A549 (cell line): ENCODE measurements around the gene FBF1. TPM values are rescaled to one million over a fixed set of nuclear protein-coding genes. Genes with fewer than 3 reads are reported as not detected.
"Not testable (repeated sequence)": the region's sequence is repeated elsewhere in the genome, so short reads cannot be mapped to it uniquely, and the experiment has no call there.

Experiments
- ATAC-seq, 2 experiments: fragments of 200-7000 bp in 1 of 2; fragments of >200 bp in 1 of 2; cut with Nextera tagmentation in 1 of 2; cut with Tn5 transposase in 1 of 2; 3 replicates each; pipeline versions ENCODE4 v1.8.0 to v1.9.1; 2018 to 2020; ENCODE audit warnings: mild to moderate bottlenecking in 1 of 2, moderate library complexity in 1 of 2
- CTCF ChIA-PET: fragments of 300-600 bp; sonication (Branson Sonifier 250); formaldehyde crosslinking; extraction: SDS; loops from one replicate; lab custom pipeline; 2021; ENCODE audit warnings: antibody characterized with exemption, inconsistent platforms; lab: Yijun Ruan, JAX
- POLR2A ChIA-PET: fragments of 350-600 bp; formaldehyde crosslinking; extraction: SDS; loops from one replicate; lab custom pipeline; 2021; ENCODE audit warnings: antibody characterized with exemption, inconsistent platforms; lab: Yijun Ruan, JAX
- DNase-seq, 2 experiments: peaks; one replicate each; pipeline versions ENCODE4 v3.0.0 to v3.0.0-alpha.2; 2011 to 2016; ENCODE audit warnings: low read depth in 1 of 2, low spot score in 1 of 2
- FAIRE-seq: peaks from 2 replicates; lab custom pipeline; 2011; peaks lifted over from hg19 to GRCh38; lab: Jason Lieb, UNC
- H3K27ac ChIP-seq, 2 experiments: fragments of >200 bp; sonication (Bioruptor Twin); formaldehyde crosslinking; 3 replicates each; pipeline ENCODE4 v1.5.1; 2016 to 2017
- H3K4me1 ChIP-seq: fragments of >200 bp; sonication (Bioruptor Twin); formaldehyde crosslinking; 3 replicates; pipeline ENCODE4 v1.6.1; 2016
- H3K4me2 ChIP-seq: fragments of >200 bp; sonication (Bioruptor Twin); formaldehyde crosslinking; 3 replicates; pipeline ENCODE4 v1.6.1; 2016
- H3K4me3 ChIP-seq: fragments of >200 bp; sonication (Bioruptor Twin); formaldehyde crosslinking; 3 replicates; pipeline ENCODE4 v1.5.1; 2016
- H3K9me3 ChIP-seq: fragments of >200 bp; sonication (Bioruptor Twin); formaldehyde crosslinking; 3 replicates; pipeline ENCODE4 v1.6.1; 2016
- CBX2 ChIP-seq: fragments of 200-600 bp; sonication (generic); IDR thresholded peaks from 2 replicates; pipeline ENCODE4 v1.6.1; 2016; ENCODE audit warnings: low read depth, mild to moderate bottlenecking, borderline replicate concordance
- FOSB ChIP-seq: fragments of 250-450 bp; sonication (Bioruptor Pico); IDR thresholded peaks from 2 replicates; pipeline ENCODE4 v1.5.0; 2020; ENCODE audit warnings: mild to moderate bottlenecking, moderate library complexity
- FOXS1 ChIP-seq: fragments of 250-450 bp; sonication (Bioruptor Pico); IDR thresholded peaks from 2 replicates; pipeline ENCODE4 v1.5.0; 2020; ENCODE audit warnings: mild to moderate bottlenecking, moderate library complexity
- HDAC2 ChIP-seq: fragments of 200-600 bp; sonication (generic); IDR thresholded peaks from 2 replicates; pipeline ENCODE4 v1.6.1; 2016
- HEYL ChIP-seq: fragments of 250-450 bp; sonication (Bioruptor Pico); IDR thresholded peaks from 2 replicates; pipeline ENCODE4 v1.8.0; 2021; ENCODE audit warnings: mild to moderate bottlenecking, moderate library complexity
- HOXA7 ChIP-seq: fragments of 250-450 bp; sonication (Bioruptor Pico); IDR thresholded peaks from 2 replicates; pipeline ENCODE4 v1.5.0; 2020; ENCODE audit warnings: mild to moderate bottlenecking, moderate library complexity
- KDM5A ChIP-seq: fragments of 200-600 bp; sonication (generic); IDR thresholded peaks from 2 replicates; pipeline ENCODE4 v1.6.1; 2016; ENCODE audit warnings: antibody characterized with exemption, mild to moderate bottlenecking
- MYC ChIP-seq: IDR thresholded peaks from 2 replicates; pipeline ENCODE4 v1.6.1; 2012; ENCODE audit warnings: mild to moderate bottlenecking, inconsistent platforms, low read length, improper control_type of control experiment, borderline replicate concordance
- NR3C1 ChIP-seq: fragments of >200 bp; sonication (Bioruptor Twin); formaldehyde crosslinking; IDR thresholded peaks from 3 replicates; pipeline ENCODE4 v1.6.1; 2017
- PHF8 ChIP-seq: fragments of 200-600 bp; sonication (generic); IDR thresholded peaks from 2 replicates; pipeline ENCODE4 v1.6.1; 2016; ENCODE audit warnings: low read depth, mild to moderate bottlenecking, antibody characterized with exemption, moderate library complexity, borderline replicate concordance
- POLR2A ChIP-seq: IDR thresholded peaks from 2 replicates; pipeline ENCODE4 v1.6.1; 2012; ENCODE audit warnings: mild to moderate bottlenecking, low read length
- POLR2AphosphoS2 ChIP-seq: conservative IDR thresholded peaks from 2 replicates; pipeline ENCODE4 v1.6.1; 2012; ENCODE audit warnings: low read length, improper control_type of control experiment, inconsistent platforms
- RAD21 ChIP-seq, 2 experiments: fragments of >200 bp in 1 of 2; sonication (Bioruptor Twin) in 1 of 2; formaldehyde crosslinking in 1 of 2; IDR thresholded peaks in 1 of 2; conservative IDR thresholded peaks in 1 of 2; 2 replicates in 1 of 2; 3 replicates in 1 of 2; pipeline ENCODE4 v1.6.1; 2012 to 2018; ENCODE audit warnings: inconsistent platforms in 1 of 2
- RCOR1 ChIP-seq: fragments of 150-350 bp; IDR thresholded peaks from 2 replicates; pipeline ENCODE4 v1.6.1; 2014; ENCODE audit warnings: antibody characterized with exemption, low read length, low read depth
- SMC3 ChIP-seq: fragments of >200 bp; sonication (Bioruptor Twin); formaldehyde crosslinking; IDR thresholded peaks from 3 replicates; pipeline ENCODE4 v1.6.1; 2018; ENCODE audit warnings: inconsistent platforms
- TP53 ChIP-seq: fragments of 250-450 bp; sonication (Bioruptor Pico); IDR thresholded peaks from 2 replicates; pipeline ENCODE4 v1.5.0; 2021; ENCODE audit warnings: mild to moderate bottlenecking, moderate library complexity
- ZC3H11A ChIP-seq: fragments of 450-650 bp; IDR thresholded peaks from 2 replicates; pipeline ENCODE4 v1.6.1; 2014; ENCODE audit warnings: antibody characterized with exemption, mild to moderate bottlenecking
- ZNF302 ChIP-seq: fragments of 250-450 bp; sonication (Bioruptor Pico); IDR thresholded peaks from 2 replicates; pipeline ENCODE4 v1.9.0; 2021; ENCODE audit warnings: inconsistent platforms, mild to moderate bottlenecking, moderate library complexity
- ZSCAN20 ChIP-seq: fragments of 250-450 bp; sonication (Bioruptor Pico); IDR thresholded peaks from 2 replicates; pipeline ENCODE4 v1.8.0; 2022; ENCODE audit warnings: mild to moderate bottlenecking, moderate library complexity
- WGBS: methylation state at CpG from one replicate; pipeline ENCODE4 v1.1.6; 2017; ENCODE audit errors: missing lambda C conversion rate; 5-methylcytosine and 5-hydroxymethylcytosine counted together
- polyA plus RNA-seq, 4 experiments: library from polyadenylated mRNA; depleted of rRNA in 3 of 4; stranded (reverse); fragments of >200 nt; fragmentation: RNase III in 1 of 4; extraction: RNeasy Plus Mini Kit Qiagen cat#74134 plus additional on column Dnase treatment in 1 of 4; gene quantifications; 2 replicates in 3 of 4; 3 replicates in 1 of 4; pipeline ENCODE4 v1.2.3, GENCODE V29; 2011 to 2017
- TF ChIP-seq, protein P1 (sequence below): fragments of 250-450 bp; sonication (Bioruptor Pico); IDR thresholded peaks from 2 replicates; pipeline ENCODE4 v1.5.0; 2020; ENCODE audit warnings: low read depth, mild to moderate bottlenecking, moderate library complexity
- TF ChIP-seq, protein P2 (sequence below): fragments of 150-350 bp; IDR thresholded peaks from 2 replicates; pipeline ENCODE4 v1.6.1; 2014; ENCODE audit warnings: low read depth, mild to moderate bottlenecking, low read length
- TF ChIP-seq, protein P3 (sequence below): IDR thresholded peaks from 2 replicates; pipeline ENCODE4 v1.6.1; 2012

FBF1 gene
- polyA plus RNA-seq, 2 of the 4 experiments (the other 2 are of a cell fraction): 8.5 to 17.8 TPM

DNA sequence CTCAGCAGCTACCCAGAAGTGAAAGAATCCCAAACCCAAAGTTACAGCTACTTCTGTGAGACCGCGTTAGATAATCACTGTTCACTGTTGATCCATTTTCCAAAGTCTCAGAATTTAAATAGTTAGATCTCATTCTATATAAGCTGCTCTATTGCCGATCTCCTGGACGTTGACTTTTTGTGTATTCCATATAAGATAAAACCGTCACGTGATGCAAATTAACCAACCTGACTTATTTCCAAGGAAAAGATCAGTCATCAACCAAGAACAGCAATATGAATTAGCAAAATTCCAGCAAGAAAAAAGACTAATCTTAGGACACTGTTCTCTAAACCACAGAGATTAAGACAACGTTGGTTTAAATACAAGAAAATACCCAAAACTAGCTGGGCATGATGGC, 29.8 kb upstream of the FBF1 start:
- CTCF ChIA-PET: interaction anchor here (0.6 to 2.4 kb wide), 5 partner anchors 10 to 72 kb away, joined by 3 to 10 read pairs (median 4); partner anchors contain the start of gene MRPL38
- H3K27ac ChIP-seq: no peak overlapping the region

DNA sequence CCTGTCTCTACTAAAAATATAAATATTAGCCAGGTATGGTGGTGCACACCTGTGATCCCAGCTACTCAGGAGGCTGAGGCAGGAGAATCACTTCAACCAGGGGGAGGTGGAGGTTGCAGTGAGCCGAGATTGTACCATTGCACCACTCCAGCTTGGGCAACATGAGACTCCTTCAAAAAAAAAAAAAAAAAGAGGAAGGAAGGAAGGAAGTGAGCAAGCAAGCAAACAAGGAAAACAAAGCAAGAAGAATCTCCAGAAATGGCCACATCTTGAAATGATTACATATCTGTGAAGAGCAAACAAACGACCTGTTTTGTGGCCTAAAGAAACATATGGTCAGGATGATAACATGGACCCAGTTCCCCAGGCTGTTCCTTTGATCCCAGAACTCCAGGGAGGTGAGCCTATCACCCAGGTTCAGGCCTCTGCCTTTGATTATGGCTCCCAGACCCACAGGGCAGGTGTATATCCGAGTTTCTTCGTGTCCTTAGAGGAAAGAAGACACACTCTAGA, 29.2 kb upstream of the FBF1 start:
- DNase-seq (peak in 1 of 2 experiments; percentile 21), ATAC-seq (no peak), FAIRE-seq (no peak)
- Histone ChIP-seq H3K9me3 (no peaks in the 10 kb centered on the region), H3K4me1 (0 out of 3 replicates have a peak, but pooled peaks cover 3% of the 10 kb centered on the region), H3K4me3 (no peak overlapping the region), H3K4me2 (no peak overlapping the region), H3K27ac (no peak overlapping the region)
- POLR2A ChIA-PET: interaction anchor here (0.7 kb wide), 1 partner anchor 9 kb away, joined by 3 read pairs; the partner anchor contains the start of genes ACOX1 and TEN1
- CTCF ChIA-PET: interaction anchor here (0.6 to 2.4 kb wide), 5 partner anchors 9 to 73 kb away, joined by 3 to 10 read pairs (median 4); partner anchors contain the start of genes ACOX1, MRPL38 and TEN1
- 48% methylated on average over 4 of the region's 4 CpGs for WGBS
- TF ChIP-seq SMC3 (no peak), TP53 (CRISPR knock-in tag) (no peak), HDAC2 (no peak), FOSB (CRISPR knock-in tag) (no peak), MYC (no peak), HOXA7 (CRISPR knock-in tag) (no peak), RAD21 (conservative IDR thresholded peaks at IDR 0.05 in 1 of 2, IDR thresholded peaks at IDR 0.05 in 1 of 2) (no peak), CBX2 (no peak), HEYL (CRISPR knock-in tag) (no peak)
- TF ChIP-seq, protein P1, sequence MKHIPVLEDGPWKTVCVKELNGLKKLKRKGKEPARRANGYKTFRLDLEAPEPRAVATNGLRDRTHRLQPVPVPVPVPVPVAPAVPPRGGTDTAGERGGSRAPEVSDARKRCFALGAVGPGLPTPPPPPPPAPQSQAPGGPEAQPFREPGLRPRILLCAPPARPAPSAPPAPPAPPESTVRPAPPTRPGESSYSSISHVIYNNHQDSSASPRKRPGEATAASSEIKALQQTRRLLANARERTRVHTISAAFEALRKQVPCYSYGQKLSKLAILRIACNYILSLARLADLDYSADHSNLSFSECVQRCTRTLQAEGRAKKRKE (CRISPR knock-in tag): no peak

More for the DNA sequence above, 29.8 kb upstream of the FBF1 start:
- no peak for TF ChIP-seq PHF8
- TF ChIP-seq FOXS1 (CRISPR knock-in tag): no peak
- TF ChIP-seq, protein P2, sequence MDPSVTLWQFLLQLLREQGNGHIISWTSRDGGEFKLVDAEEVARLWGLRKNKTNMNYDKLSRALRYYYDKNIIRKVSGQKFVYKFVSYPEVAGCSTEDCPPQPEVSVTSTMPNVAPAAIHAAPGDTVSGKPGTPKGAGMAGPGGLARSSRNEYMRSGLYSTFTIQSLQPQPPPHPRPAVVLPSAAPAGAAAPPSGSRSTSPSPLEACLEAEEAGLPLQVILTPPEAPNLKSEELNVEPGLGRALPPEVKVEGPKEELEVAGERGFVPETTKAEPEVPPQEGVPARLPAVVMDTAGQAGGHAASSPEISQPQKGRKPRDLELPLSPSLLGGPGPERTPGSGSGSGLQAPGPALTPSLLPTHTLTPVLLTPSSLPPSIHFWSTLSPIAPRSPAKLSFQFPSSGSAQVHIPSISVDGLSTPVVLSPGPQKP: no peak
- no peak for TF ChIP-seq RCOR1
- H3K9me3 ChIP-seq: no peaks in the 10 kb centered on the region
- 93% methylated on average over 7 of the region's 7 CpGs for WGBS
- no peak overlapping the region for H3K4me2 ChIP-seq
- H3K4me3 ChIP-seq: no peak overlapping the region
- DNase-seq (no peak), ATAC-seq (no peak), FAIRE-seq (no peak)
- peaks cover 3% of the 10 kb centered on the region; the same call in 2 of the 3 replicates for H3K4me1 ChIP-seq
- POLR2A ChIA-PET: interaction anchor here (0.7 kb wide), 1 partner anchor 8 kb away, joined by 3 read pairs; the partner anchor contains the start of genes ACOX1 and TEN1

DNA sequence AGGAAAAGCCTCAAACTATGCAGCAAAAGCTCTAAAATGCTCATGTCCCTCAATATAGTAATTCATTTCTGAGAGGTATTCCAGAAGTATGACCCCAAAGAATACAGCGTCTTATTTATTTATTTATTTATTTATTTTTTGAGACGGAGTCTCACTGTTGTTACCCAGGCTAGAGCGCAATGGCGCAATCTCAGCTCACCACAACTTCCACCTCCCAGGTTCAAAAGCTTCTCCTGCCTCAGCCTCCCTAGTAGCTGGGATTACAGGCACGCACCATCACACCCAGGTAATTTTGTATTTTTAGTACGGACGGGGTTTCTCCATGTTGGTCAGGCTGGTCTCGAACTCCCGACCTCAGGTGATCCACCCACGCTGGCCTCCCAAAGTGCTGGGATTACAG, 28.2 kb upstream of the FBF1 start:
- FAIRE-seq, H3K9me3 ChIP-seq, H3K4me2 ChIP-seq, H3K4me1 ChIP-seq, ATAC-seq, H3K4me3 ChIP-seq, DNase-seq, H3K27ac ChIP-seq: not testable (repeated sequence)
- ChIA-PET CTCF (interaction anchor here (0.6 to 2.4 kb wide), 5 partner anchors 10 to 116 kb away, joined by 3 to 10 read pairs (median 4); partner anchors contain the start of genes ACOX1, MRPL38 and TEN1), POLR2A (interaction anchor here (0.6 to 1.2 kb wide), 2 partner anchors 28 to 213 kb away, joined by 4 to 8 read pairs; partner anchors contain the start of gene FBF1)
- WGBS: 97% methylated on average over 10 of the region's 10 CpGs

DNA sequence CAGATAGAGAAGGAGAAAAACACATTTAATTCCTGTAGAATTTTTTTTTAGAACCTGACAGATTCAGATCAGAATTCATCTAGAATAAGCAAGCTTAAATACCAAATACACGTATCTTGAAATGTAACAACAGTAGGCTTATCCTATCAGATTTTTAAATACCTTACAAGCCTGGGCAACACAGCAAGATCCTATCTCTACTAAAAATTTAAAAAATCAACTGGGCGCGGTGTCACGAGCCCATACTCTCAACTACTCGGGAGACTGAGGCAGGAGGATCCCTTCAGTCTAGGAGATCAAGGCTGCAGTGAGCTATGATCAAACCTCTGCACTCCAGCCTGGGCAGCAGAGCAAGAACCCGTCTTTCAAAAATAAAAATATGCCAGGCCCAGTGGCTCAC, 24.6 kb upstream of the FBF1 start:
- H3K4me1 ChIP-seq: 0 out of 3 replicates have a peak, but pooled peaks cover 3% of the 10 kb centered on the region
- ATAC-seq (no peak), DNase-seq (no peak), FAIRE-seq (no peak)
- no peak overlapping the region for H3K4me2 ChIP-seq
- ChIA-PET POLR2A (no interaction called here), CTCF (interaction anchor here (0.9 to 2.5 kb wide), 11 partner anchors 9 to 333 kb away, joined by 3 to 10 read pairs (median 5); partner anchors contain the start of gene FBF1)
- H3K27ac ChIP-seq: no peak overlapping the region
- WGBS: 92% methylated on average over 6 of the region's 6 CpGs
- no peaks in the 10 kb centered on the region for H3K9me3 ChIP-seq
- no peak for TF ChIP-seq ZC3H11A
- no peak for TF ChIP-seq KDM5A
- TF ChIP-seq ZNF302: no peak
- no peak for TF ChIP-seq MYC
- no peak for TF ChIP-seq RAD21 (conservative IDR thresholded peaks at IDR 0.05 in 1 of 2, IDR thresholded peaks at IDR 0.05 in 1 of 2)
- no peak for TF ChIP-seq ZSCAN20
- TF ChIP-seq, protein P3, sequence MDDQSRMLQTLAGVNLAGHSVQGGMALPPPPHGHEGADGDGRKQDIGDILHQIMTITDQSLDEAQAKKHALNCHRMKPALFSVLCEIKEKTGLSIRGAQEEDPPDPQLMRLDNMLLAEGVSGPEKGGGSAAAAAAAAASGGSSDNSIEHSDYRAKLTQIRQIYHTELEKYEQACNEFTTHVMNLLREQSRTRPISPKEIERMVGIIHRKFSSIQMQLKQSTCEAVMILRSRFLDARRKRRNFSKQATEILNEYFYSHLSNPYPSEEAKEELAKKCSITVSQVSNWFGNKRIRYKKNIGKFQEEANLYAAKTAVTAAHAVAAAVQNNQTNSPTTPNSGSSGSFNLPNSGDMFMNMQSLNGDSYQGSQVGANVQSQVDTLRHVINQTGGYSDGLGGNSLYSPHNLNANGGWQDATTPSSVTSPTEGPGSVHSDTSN: no peak
- no peak for TF ChIP-seq CBX2
- TF ChIP-seq NR3C1: no peak
- TF ChIP-seq POLR2A: no peak
- no peak for TF ChIP-seq POLR2AphosphoS2
- TF ChIP-seq PHF8: no peak
- TF ChIP-seq FOXS1 (CRISPR knock-in tag): no peak
- H3K4me3 ChIP-seq: no peak overlapping the region
